ENCODE measurements around the gene RAC3. TPM values are rescaled to one million over a fixed set of nuclear protein-coding genes. Genes with fewer than 3 reads are reported as not detected.
A peak's percentile ranks its signal among the peaks of the same experiment; 100 is the strongest.

RAC3 gene
- polyA plus RNA-seq, 1 donor (not counting 4 experiments of a cell fraction or from before 2014, with no cell fraction given) = 12.3 TPM

- Histone ChIP-seq H3K36me3 (ENCODE audit: control insufficient read depth in 2 of 2, extremely low read depth in 1 of 2, insufficient read depth in 2 of 2, low read length in 2 of 2) (peaks cover 0 to 4% of the 10 kb centered on the region in 2 experiments), H3K27ac (ENCODE audit: control insufficient read depth, insufficient read depth, low read length) (no peak overlapping the region), H3K9me1 (ENCODE audit: control insufficient read depth, extremely low read depth, insufficient read depth, low read length) (no peaks in the 10 kb centered on the region), H3K9me3 (ENCODE audit: control insufficient read depth, low read depth, low read length) (no peaks in the 10 kb centered on the region), H4K20me1 (ENCODE audit: control insufficient read depth, extremely low read depth, insufficient read depth, low read length) (peaks cover 6% of the 10 kb centered on the region), H3K4me3 (ENCODE audit: control insufficient read depth in 2 of 3, extremely low read depth in 1 of 3, insufficient read depth in 2 of 3, low read depth in 1 of 3, low read length in 3 of 3) (no peak overlapping the region), H3K4me2 (ENCODE audit: control insufficient read depth, extremely low read depth, insufficient read depth, low read depth, low read length) (no peak overlapping the region), H2AFZ (ENCODE audit: control insufficient read depth, low read length) (no peak overlapping the region), H3K79me2 (ENCODE audit: control insufficient read depth, insufficient read depth, low read length) (peaks cover 5% of the 10 kb centered on the region), H3K9ac (ENCODE audit: control insufficient read depth, extremely low read depth, insufficient read depth, low read length) (no peak overlapping the region), H3K27me3 (ENCODE audit: control insufficient read depth, extremely low read depth, insufficient read depth, low read length) (no peaks in the 10 kb centered on the region), H3K4me1 (ENCODE audit: control insufficient read depth, extremely low read depth, insufficient read depth, low read length) (peaks cover 28% of the 10 kb centered on the region)
- no peak for TF ChIP-seq EZH2 (IDR thresholded peaks at IDR 0.05; ENCODE audit: low read length)
- peak; percentile 62 to 84 (median 84) for TF ChIP-seq CTCF (optimal IDR thresholded peaks at IDR 0.05 in 1 of 3, IDR thresholded peaks at IDR 0.05 in 1 of 3, conservative IDR thresholded peaks at IDR 0.05 in 1 of 3; ENCODE audit: extremely low read depth in 1 of 3, insufficient read depth in 2 of 3, low read length in 3 of 3)
- no peak for DNase-seq (ENCODE audit: low read depth, low spot score)
- dilution Hi-C loops (cut with MboI; ENCODE audit: extremely low pct_ligation_motif_present, low sequenced_read_pairs) = no loop called here
- no peak for FAIRE-seq
These were observed 11.5 kb upstream of the RAC3 start for GRCh38 chr17:82019690-82020571.

DNA sequence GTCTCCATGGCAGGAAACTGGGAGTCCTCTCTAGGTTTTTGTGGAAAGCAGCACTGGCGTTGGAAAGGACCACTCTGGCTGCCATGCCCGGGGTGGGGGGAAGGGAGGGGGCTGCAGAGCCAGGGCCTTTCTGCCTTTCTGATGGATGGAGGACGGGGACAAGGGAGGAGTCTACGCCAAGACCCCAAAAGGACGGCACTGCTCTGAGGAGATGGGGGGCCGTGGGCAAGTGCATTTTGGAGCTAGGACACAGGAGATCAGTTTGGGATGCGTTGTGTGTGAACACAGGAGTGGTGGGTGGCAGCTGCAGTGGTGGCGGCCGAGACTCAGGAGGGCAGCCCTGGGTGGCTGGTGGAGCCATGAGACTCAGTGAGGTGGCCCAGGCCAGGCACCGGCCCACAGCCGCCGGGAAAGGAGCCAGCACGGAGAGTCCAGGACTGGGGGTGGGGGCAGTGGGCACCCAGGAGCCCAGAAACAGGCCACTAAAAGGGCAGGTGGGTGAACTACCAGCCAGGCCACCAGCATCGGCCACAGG lies 10.8 kb upstream of the RAC3 start:
- Histone ChIP-seq H3K4me3 (ENCODE audit: control insufficient read depth in 2 of 3, extremely low read depth in 1 of 3, insufficient read depth in 2 of 3, low read depth in 1 of 3, low read length in 3 of 3) (no peak overlapping the region), H2AFZ (ENCODE audit: control insufficient read depth, low read length) (no peak overlapping the region), H3K9ac (ENCODE audit: control insufficient read depth, extremely low read depth, insufficient read depth, low read length) (no peak overlapping the region), H3K9me1 (ENCODE audit: control insufficient read depth, extremely low read depth, insufficient read depth, low read length) (no peaks in the 10 kb centered on the region), H3K27ac (ENCODE audit: control insufficient read depth, insufficient read depth, low read length) (no peak overlapping the region), H3K9me3 (ENCODE audit: control insufficient read depth, low read depth, low read length) (no peaks in the 10 kb centered on the region), H3K4me1 (ENCODE audit: control insufficient read depth, extremely low read depth, insufficient read depth, low read length) (peaks cover 26% of the 10 kb centered on the region), H4K20me1 (ENCODE audit: control insufficient read depth, extremely low read depth, insufficient read depth, low read length) (peaks cover 6% of the 10 kb centered on the region), H3K4me2 (ENCODE audit: control insufficient read depth, extremely low read depth, insufficient read depth, low read depth, low read length) (peak overlapping the region; percentile 97), H3K27me3 (ENCODE audit: control insufficient read depth, extremely low read depth, insufficient read depth, low read length) (no peaks in the 10 kb centered on the region), H3K36me3 (ENCODE audit: control insufficient read depth in 2 of 2, extremely low read depth in 1 of 2, insufficient read depth in 2 of 2, low read length in 2 of 2) (peaks cover 0 to 4% of the 10 kb centered on the region in 2 experiments), H3K79me2 (ENCODE audit: control insufficient read depth, insufficient read depth, low read length) (peaks cover 5% of the 10 kb centered on the region)
- dilution Hi-C loops (cut with MboI; ENCODE audit: extremely low pct_ligation_motif_present, low sequenced_read_pairs) = no loop called here
- FAIRE-seq (no peak), DNase-seq (ENCODE audit: low read depth, low spot score) (no peak)
- TF ChIP-seq CTCF (optimal IDR thresholded peaks at IDR 0.05 in 1 of 3, IDR thresholded peaks at IDR 0.05 in 1 of 3, conservative IDR thresholded peaks at IDR 0.05 in 1 of 3; ENCODE audit: extremely low read depth in 1 of 3, insufficient read depth in 2 of 3, low read length in 3 of 3) (no peak), EZH2 (IDR thresholded peaks at IDR 0.05; ENCODE audit: low read length) (no peak)
